HFF-Myc (cell line): ENCODE results near the gene CYP2S1.
"Not testable (repeated sequence)": the region's sequence is repeated elsewhere in the genome, so short reads cannot be mapped to it uniquely, and the experiment has no call there.

Experiments
- DNase-seq: peaks from one replicate; pipeline ENCODE4 v3.0.0-alpha.2; 2011; ENCODE audit warnings: low read depth; ENCODE audit errors: extremely low read depth
- H3K4me3 ChIP-seq: replicated peaks from 2 replicates; pipeline ENCODE4 v1.5.1; 2011; ENCODE audit warnings: low read depth, mild to moderate bottlenecking, control low read depth, low read length
- CTCF ChIP-seq: IDR thresholded peaks from 2 replicates; pipeline ENCODE4 v1.5.1; 2012; ENCODE audit warnings: mild to moderate bottlenecking, low read depth, low read length, control low read depth; ENCODE audit errors: missing control alignments

Gene CYP2S1

GRCh38 chr19:41198559-41198958 is 5.5 kb downstream of the CYP2S1 start:
- TF ChIP-seq CTCF = no peak
- DNase-seq = no peak
- no peak overlapping the region for H3K4me3 ChIP-seq

GRCh38 chr19:41203371-41203770 is 10.4 kb downstream of the CYP2S1 start:
- no peak for TF ChIP-seq CTCF
- DNase-seq = no peak
- H3K4me3 ChIP-seq = no peak overlapping the region

GRCh38 chr19:41204338-41204737 is 11.3 kb downstream of the CYP2S1 start:
- peak; percentile 91 for TF ChIP-seq CTCF
- DNase-seq = peak; percentile 79
- H3K4me3 ChIP-seq = not testable (repeated sequence)

- no peak overlapping the region for H3K4me3 ChIP-seq
- DNase-seq = no peak
- no peak for TF ChIP-seq CTCF
Observed at GRCh38 chr19:41205995-41206394, 13.0 kb downstream of the CYP2S1 start.

- H3K4me3 ChIP-seq = no peak overlapping the region
- no peak for DNase-seq
Observed at GRCh38 chr19:41206456-41206855, 13.4 kb downstream of the CYP2S1 start.

GRCh38 chr19:41206926-41207750 is 14.1 kb downstream of the CYP2S1 start:
- DNase-seq = no peak
- no peak for TF ChIP-seq CTCF
- no peak overlapping the region for H3K4me3 ChIP-seq

More at GRCh38 chr19:41206456-41206855, 13.4 kb downstream of the CYP2S1 start:
- TF ChIP-seq CTCF = no peak

- no peak overlapping the region for H3K4me3 ChIP-seq
- TF ChIP-seq CTCF = no peak
- no peak for DNase-seq
Observed at GRCh38 chr19:41214161-41214560, 21.1 kb downstream of the CYP2S1 start.
